Measurements from ENCODE around the gene MAP3K2. TPM values are rescaled to one million over a fixed set of nuclear protein-coding genes. Genes with fewer than 3 reads are reported as not detected.
A peak's percentile ranks its signal among the peaks of the same experiment; 100 is the strongest.

The MAP3K2 gene
- polyA plus RNA-seq, 3 donors: 16.0 to 86.4 (median 66.3) TPM

GRCh38 chr2:127415593-127416505 lies 28.1 kb upstream of the MAP3K2 start:
- Mint-ChIP-seq H3K36me3 (no peaks in the 10 kb centered on the region), H3K4me1 (peaks cover 55% of the 10 kb centered on the region), H3K27me3 (ENCODE audit: low read depth in 3 of 3) (peaks cover 6 to 24% (median 24%) of the 10 kb centered on the region in 3 donors), H3K9me3 (peaks cover 0 to 2% (median 0%) of the 10 kb centered on the region in 7 donors), H3K27ac (peak overlapping the region; percentile 23 to 80 (median 70)), H3K4me3 (peak overlapping the region; percentile 77 to 88)
- intact Hi-C loops (cut with micrococcal nuclease): loop anchor here (2.0 to 10.0 kb wide), 2 partner anchors 61 to 351 kb away; no protein-coding TSS in a partner anchor
- peak overlapping the region; percentile 28 to 74 (median 51) for H3K4me3 ChIP-seq (replicated peaks in 1 of 3; ENCODE audit: low read depth in 2 of 3, low read length in 3 of 3)
- peak; percentile 74 to 89 (median 79) for DNase-seq
- H3K27me3 ChIP-seq (ENCODE audit: control insufficient read depth in 2 of 2, insufficient read depth in 2 of 2, low read length in 2 of 2): peaks cover 0 to 4% of the 10 kb centered on the region in 2 donors
- peak overlapping the region; percentile 88 for H3K4me2 ChIP-seq (replicated peaks; ENCODE audit: extremely low read depth, low read length, poor library complexity, severe bottlenecking)
- H3K9me3 ChIP-seq (replicated peaks in 1 of 2; ENCODE audit: control insufficient read depth in 1 of 2, insufficient read depth in 1 of 2, low read length in 2 of 2): no peaks in the 10 kb centered on the region
- 7% methylated on average over 48 of the region's 55 CpGs for WGBS (ENCODE audit: insufficient coverage)
- TF ChIP-seq CTCF (IDR thresholded peaks at IDR 0.05): peak; percentile 80
- H2AFZ ChIP-seq (ENCODE audit: insufficient read depth, low read depth, low read length, poor library complexity, severe bottlenecking): peak overlapping the region; percentile 79
- no peaks in the 10 kb centered on the region for H3K36me3 ChIP-seq (replicated peaks in 1 of 2; ENCODE audit: control insufficient read depth in 1 of 2, insufficient read depth in 2 of 2, low read length in 2 of 2)
- H3K79me2 ChIP-seq (ENCODE audit: insufficient read depth, low read length): no peaks in the 10 kb centered on the region
- H3K4me1 ChIP-seq (ENCODE audit: control insufficient read depth in 1 of 2, insufficient read depth in 2 of 2, low read length in 2 of 2): peaks cover 49 to 62% of the 10 kb centered on the region in 2 donors
- H4K20me1 ChIP-seq (ENCODE audit: insufficient read depth, low read length): no peaks in the 10 kb centered on the region
- peak overlapping the region in 1 of 2 donors; percentile 45 for H3K27ac ChIP-seq (ENCODE audit: low read depth in 1 of 2, low read length in 2 of 2)
- H3K9ac ChIP-seq (ENCODE audit: insufficient read depth, low read length, poor library complexity, severe bottlenecking): peak overlapping the region; percentile 62

GRCh38 chr2:127414638-127415592 lies 27.1 kb upstream of the MAP3K2 start:
- Histone ChIP-seq H3K9ac (ENCODE audit: insufficient read depth, low read length, poor library complexity, severe bottlenecking) (no peak overlapping the region), H3K27ac (ENCODE audit: low read depth in 1 of 2, low read length in 2 of 2) (no peak overlapping the region), H3K9me3 (replicated peaks in 1 of 2; ENCODE audit: control insufficient read depth in 1 of 2, insufficient read depth in 1 of 2, low read length in 2 of 2) (no peaks in the 10 kb centered on the region), H4K20me1 (ENCODE audit: insufficient read depth, low read length) (no peaks in the 10 kb centered on the region), H3K27me3 (ENCODE audit: control insufficient read depth in 2 of 2, insufficient read depth in 2 of 2, low read length in 2 of 2) (peaks cover 0 to 4% of the 10 kb centered on the region in 2 donors), H3K4me2 (replicated peaks; ENCODE audit: extremely low read depth, low read length, poor library complexity, severe bottlenecking) (no peak overlapping the region), H2AFZ (ENCODE audit: insufficient read depth, low read depth, low read length, poor library complexity, severe bottlenecking) (no peak overlapping the region), H3K4me3 (replicated peaks in 1 of 3; ENCODE audit: low read depth in 2 of 3, low read length in 3 of 3) (no peak overlapping the region), H3K36me3 (replicated peaks in 1 of 2; ENCODE audit: control insufficient read depth in 1 of 2, insufficient read depth in 2 of 2, low read length in 2 of 2) (no peaks in the 10 kb centered on the region), H3K4me1 (ENCODE audit: control insufficient read depth in 1 of 2, insufficient read depth in 2 of 2, low read length in 2 of 2) (peaks cover 57 to 69% of the 10 kb centered on the region in 2 donors), H3K79me2 (ENCODE audit: insufficient read depth, low read length) (no peaks in the 10 kb centered on the region)
- H3K27ac Mint-ChIP-seq: peak overlapping the region in 4 of 7 donors; percentile 26 to 98 (median 53)
- 100% methylated on average over 4 of the region's 13 CpGs for WGBS (ENCODE audit: insufficient coverage)
- H3K9me3 Mint-ChIP-seq: no peaks in the 10 kb centered on the region
- peaks cover 6 to 23% (median 20%) of the 10 kb centered on the region in 3 donors for H3K27me3 Mint-ChIP-seq (ENCODE audit: low read depth in 3 of 3)
- H3K36me3 Mint-ChIP-seq: peaks cover 0 to 1% of the 10 kb centered on the region in 2 donors
- intact Hi-C loops (cut with micrococcal nuclease): loop anchor here (2.0 to 10.0 kb wide), 2 partner anchors 60 to 350 kb away; no protein-coding TSS in a partner anchor
- H3K4me1 Mint-ChIP-seq: peaks cover 63% of the 10 kb centered on the region
- H3K4me3 Mint-ChIP-seq: no peak overlapping the region
- TF ChIP-seq CTCF (IDR thresholded peaks at IDR 0.05): no peak
- no peak for DNase-seq

Measured in CD14-positive monocyte (primary cell).